ENCODE data around the gene TLL1. TPM values are rescaled to one million over a fixed set of nuclear protein-coding genes. Genes with fewer than 3 reads are reported as not detected.

Gene TLL1
- total RNA-seq, 1 experiment from 2014 or later, result 5.0 TPM

DNA sequence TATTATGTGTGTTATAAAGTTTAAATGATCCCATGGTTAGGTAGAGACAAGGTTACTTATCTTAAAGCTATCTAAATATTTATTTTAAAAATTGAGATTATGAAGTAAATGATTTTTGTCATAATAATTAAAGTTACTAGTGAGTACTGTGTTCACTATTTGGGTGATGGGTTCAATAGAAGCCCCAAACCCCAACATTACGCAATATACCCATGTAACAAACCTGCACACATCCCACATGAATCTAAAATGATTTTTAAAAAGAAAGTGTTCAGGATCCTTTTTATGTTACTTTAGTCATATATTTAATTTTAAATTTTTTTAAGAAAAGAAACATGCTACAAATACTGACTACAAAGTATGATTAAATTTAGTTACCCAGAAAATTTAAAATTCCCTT, 193.9 kb downstream of the TLL1 start:
- POLR2A ChIA-PET (ENCODE audit: unreplicated experiment), result no interaction called here
- H3K9me3 ChIP-seq (ENCODE audit: low read length), result no peaks in the 10 kb centered on the region
- no peak overlapping the region for H3K27ac ChIP-seq (ENCODE audit: low read length)
- no peak overlapping the region for H3K4me3 ChIP-seq (ENCODE audit: low read length)
- H3K79me2 ChIP-seq (ENCODE audit: low read length), result no peaks in the 10 kb centered on the region
- peaks cover 12% of the 10 kb centered on the region; the same call in 1 of the 2 replicates for H3K4me1 ChIP-seq (ENCODE audit: insufficient read depth, low read length)
- no peak for ATAC-seq
- DNase-seq, result no peak
- CTCF ChIA-PET, result no interaction called here
- H3K4me2 ChIP-seq (ENCODE audit: low read length), result no peak overlapping the region
- no TSS peak for BruUV-seq (replicated peaks)
- H2AFZ ChIP-seq (ENCODE audit: low read length), result no peak overlapping the region
- no peaks in the 10 kb centered on the region for H3F3A ChIP-seq (ENCODE audit: low read length, unreplicated experiment)
- H3K36me3 ChIP-seq (ENCODE audit: low read depth, low read length), result no peaks in the 10 kb centered on the region
- no peaks in the 10 kb centered on the region for H3K27me3 ChIP-seq (ENCODE audit: low read length)
- no peak for TF ChIP-seq EZH2phosphoT487 (IDR thresholded peaks at IDR 0.05; ENCODE audit: borderline replicate concordance, low read length)
- no peaks in the 10 kb centered on the region for H4K20me1 ChIP-seq (ENCODE audit: low read length)
- H3K9me2 ChIP-seq (replicated peaks; ENCODE audit: low read length), result no peaks in the 10 kb centered on the region
- H3K9ac ChIP-seq (ENCODE audit: low read length), result no peak overlapping the region
- intact Hi-C loops (cut with micrococcal nuclease), result no loop called here

- Histone ChIP-seq H3K27ac (ENCODE audit: low read length) (no peak overlapping the region), H3K27me3 (ENCODE audit: low read length) (no peaks in the 10 kb centered on the region), H3K9me3 (ENCODE audit: low read length) (no peaks in the 10 kb centered on the region), H3K79me2 (ENCODE audit: low read length) (no peaks in the 10 kb centered on the region), H3K36me3 (ENCODE audit: low read depth, low read length) (no peaks in the 10 kb centered on the region), H2AFZ (ENCODE audit: low read length) (no peak overlapping the region), H4K20me1 (ENCODE audit: low read length) (no peaks in the 10 kb centered on the region), H3F3A (ENCODE audit: low read length, unreplicated experiment) (no peaks in the 10 kb centered on the region), H3K4me1 (ENCODE audit: insufficient read depth, low read length) (peaks cover 12% of the 10 kb centered on the region; the same call in 1 of the 2 replicates), H3K4me3 (ENCODE audit: low read length) (no peak overlapping the region), H3K4me2 (ENCODE audit: low read length) (no peak overlapping the region), H3K9ac (ENCODE audit: low read length) (no peak overlapping the region), H3K9me2 (replicated peaks; ENCODE audit: low read length) (no peaks in the 10 kb centered on the region)
- ChIA-PET CTCF (no interaction called here), POLR2A (ENCODE audit: unreplicated experiment) (no interaction called here)
- no peak for DNase-seq
- intact Hi-C loops (cut with micrococcal nuclease), result no loop called here
- ATAC-seq, result no peak
- no TSS peak for BruUV-seq (replicated peaks)
- TF ChIP-seq EZH2 (IDR thresholded peaks at IDR 0.05; ENCODE audit: low read length, unreplicated experiment) (no peak), CTCF (conservative IDR thresholded peaks at IDR 0.05; ENCODE audit: low read depth, low read length) (no peak), EZH2phosphoT487 (IDR thresholded peaks at IDR 0.05; ENCODE audit: borderline replicate concordance, low read length) (no peak)
Measured at GRCh38 chr4:166067915-166068314, 194.9 kb downstream of the TLL1 start.

DNA sequence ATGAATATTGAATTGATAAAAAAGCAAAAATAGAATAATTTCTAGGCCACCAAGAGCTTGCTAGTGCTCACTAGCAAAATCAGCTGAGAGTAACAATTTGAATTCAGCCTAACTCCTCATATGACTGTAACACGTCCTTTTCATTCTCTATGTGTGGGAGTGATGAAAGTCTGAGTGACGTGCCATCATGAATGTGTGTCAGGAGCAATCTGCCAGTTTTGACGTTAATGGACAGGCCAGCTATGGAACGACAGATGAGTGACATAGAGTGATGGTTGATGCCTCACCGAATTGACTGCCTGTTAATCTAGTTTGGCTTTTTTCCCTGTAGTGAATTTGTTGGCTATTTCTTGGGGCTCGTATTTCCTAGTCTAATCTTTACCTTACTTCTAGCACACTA, 200.7 kb downstream of the TLL1 start:
- no peak for DNase-seq
- no TSS peak for BruUV-seq (replicated peaks)
- Histone ChIP-seq H3K79me2 (ENCODE audit: low read length) (no peaks in the 10 kb centered on the region), H3K36me3 (ENCODE audit: low read depth, low read length) (no peaks in the 10 kb centered on the region), H3K9me2 (replicated peaks; ENCODE audit: low read length) (no peaks in the 10 kb centered on the region), H3K4me3 (ENCODE audit: low read length) (no peak overlapping the region), H3K9ac (ENCODE audit: low read length) (no peak overlapping the region), H3K9me3 (ENCODE audit: low read length) (no peaks in the 10 kb centered on the region), H3K4me1 (ENCODE audit: insufficient read depth, low read length) (peaks cover 31% of the 10 kb centered on the region), H3F3A (ENCODE audit: low read length, unreplicated experiment) (no peaks in the 10 kb centered on the region), H3K27ac (ENCODE audit: low read length) (no peak overlapping the region), H4K20me1 (ENCODE audit: low read length) (no peaks in the 10 kb centered on the region), H3K27me3 (ENCODE audit: low read length) (no peaks in the 10 kb centered on the region), H3K4me2 (ENCODE audit: low read length) (no peak overlapping the region), H2AFZ (ENCODE audit: low read length) (no peak overlapping the region)
- ChIA-PET CTCF (no interaction called here), POLR2A (ENCODE audit: unreplicated experiment) (no interaction called here)
- TF ChIP-seq EZH2phosphoT487 (IDR thresholded peaks at IDR 0.05; ENCODE audit: borderline replicate concordance, low read length), result no peak
- TF ChIP-seq EZH2 (IDR thresholded peaks at IDR 0.05; ENCODE audit: low read length, unreplicated experiment), result no peak
- no peak for TF ChIP-seq CTCF (conservative IDR thresholded peaks at IDR 0.05; ENCODE audit: low read depth, low read length)
- no peak for ATAC-seq
- intact Hi-C loops (cut with micrococcal nuclease), result loop anchor here (2.0 to 10.0 kb wide), 3 partner anchors 199 to 419 kb away; no protein-coding TSS in a partner anchor
